HFF-Myc (cell line): Measurements from ENCODE around the gene HYDIN.
A peak's percentile ranks its signal among the peaks of the same experiment; 100 is the strongest.

Experiments
- DNase-seq: peaks from one replicate; pipeline ENCODE4 v3.0.0-alpha.2; 2011; ENCODE audit warnings: low read depth; ENCODE audit errors: extremely low read depth
- H3K4me3 ChIP-seq: replicated peaks from 2 replicates; pipeline ENCODE4 v1.5.1; 2011; ENCODE audit warnings: low read depth, mild to moderate bottlenecking, control low read depth, low read length
- TF ChIP-seq, protein P1 (sequence below): IDR thresholded peaks from 2 replicates; pipeline ENCODE4 v1.5.1; 2012; ENCODE audit warnings: mild to moderate bottlenecking, low read depth, low read length, control low read depth; ENCODE audit errors: missing control alignments

Gene HYDIN

DNA sequence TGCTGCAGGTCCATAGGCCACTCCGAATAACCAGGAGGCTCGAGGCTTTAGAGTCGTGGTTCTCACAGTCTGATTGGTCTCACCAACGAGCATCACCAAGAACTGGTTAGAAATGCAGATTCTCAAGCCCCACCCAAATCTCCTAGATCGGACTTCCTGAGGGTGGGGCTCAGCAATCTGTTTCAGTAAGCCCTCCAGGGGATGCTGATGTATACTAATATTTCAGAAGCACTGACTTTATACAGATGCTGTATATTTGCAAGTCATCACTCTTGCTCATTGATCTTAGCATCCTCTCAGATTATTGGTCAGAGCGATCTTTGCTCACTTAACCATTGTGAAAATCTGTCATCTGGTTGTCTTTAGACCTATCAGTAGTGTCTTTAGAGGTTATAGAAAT, 425.1 kb downstream of the HYDIN start:
- TF ChIP-seq, protein P1, sequence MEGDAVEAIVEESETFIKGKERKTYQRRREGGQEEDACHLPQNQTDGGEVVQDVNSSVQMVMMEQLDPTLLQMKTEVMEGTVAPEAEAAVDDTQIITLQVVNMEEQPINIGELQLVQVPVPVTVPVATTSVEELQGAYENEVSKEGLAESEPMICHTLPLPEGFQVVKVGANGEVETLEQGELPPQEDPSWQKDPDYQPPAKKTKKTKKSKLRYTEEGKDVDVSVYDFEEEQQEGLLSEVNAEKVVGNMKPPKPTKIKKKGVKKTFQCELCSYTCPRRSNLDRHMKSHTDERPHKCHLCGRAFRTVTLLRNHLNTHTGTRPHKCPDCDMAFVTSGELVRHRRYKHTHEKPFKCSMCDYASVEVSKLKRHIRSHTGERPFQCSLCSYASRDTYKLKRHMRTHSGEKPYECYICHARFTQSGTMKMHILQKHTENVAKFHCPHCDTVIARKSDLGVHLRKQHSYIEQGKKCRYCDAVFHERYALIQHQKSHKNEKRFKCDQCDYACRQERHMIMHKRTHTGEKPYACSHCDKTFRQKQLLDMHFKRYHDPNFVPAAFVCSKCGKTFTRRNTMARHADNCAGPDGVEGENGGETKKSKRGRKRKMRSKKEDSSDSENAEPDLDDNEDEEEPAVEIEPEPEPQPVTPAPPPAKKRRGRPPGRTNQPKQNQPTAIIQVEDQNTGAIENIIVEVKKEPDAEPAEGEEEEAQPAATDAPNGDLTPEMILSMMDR: no peak
- DNase-seq: no peak
- no peak overlapping the region for H3K4me3 ChIP-seq

DNA sequence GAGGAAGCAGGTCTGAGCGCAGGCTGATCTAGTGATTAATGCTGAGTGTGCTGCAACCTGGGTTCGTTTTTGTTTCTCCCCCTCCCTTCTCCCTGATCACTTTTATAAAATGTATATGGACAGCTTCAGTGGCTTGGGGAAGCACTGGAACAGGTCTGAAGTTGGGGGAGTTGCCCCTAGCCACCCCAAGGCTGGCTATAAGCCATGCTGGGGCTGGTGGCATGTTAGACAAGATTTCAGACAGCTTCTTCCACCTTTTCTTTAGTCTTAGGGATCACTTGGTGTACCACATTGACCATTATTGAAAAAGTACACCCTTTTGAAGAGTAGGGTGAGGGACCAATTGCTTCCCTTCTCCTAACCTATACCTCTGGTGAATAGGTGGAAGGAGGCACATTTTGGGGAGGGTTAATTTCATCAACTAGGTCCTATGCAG, 425.8 kb downstream of the HYDIN start:
- no peak overlapping the region for H3K4me3 ChIP-seq
- no peak for DNase-seq
- TF ChIP-seq, protein P1: no peak

DNA sequence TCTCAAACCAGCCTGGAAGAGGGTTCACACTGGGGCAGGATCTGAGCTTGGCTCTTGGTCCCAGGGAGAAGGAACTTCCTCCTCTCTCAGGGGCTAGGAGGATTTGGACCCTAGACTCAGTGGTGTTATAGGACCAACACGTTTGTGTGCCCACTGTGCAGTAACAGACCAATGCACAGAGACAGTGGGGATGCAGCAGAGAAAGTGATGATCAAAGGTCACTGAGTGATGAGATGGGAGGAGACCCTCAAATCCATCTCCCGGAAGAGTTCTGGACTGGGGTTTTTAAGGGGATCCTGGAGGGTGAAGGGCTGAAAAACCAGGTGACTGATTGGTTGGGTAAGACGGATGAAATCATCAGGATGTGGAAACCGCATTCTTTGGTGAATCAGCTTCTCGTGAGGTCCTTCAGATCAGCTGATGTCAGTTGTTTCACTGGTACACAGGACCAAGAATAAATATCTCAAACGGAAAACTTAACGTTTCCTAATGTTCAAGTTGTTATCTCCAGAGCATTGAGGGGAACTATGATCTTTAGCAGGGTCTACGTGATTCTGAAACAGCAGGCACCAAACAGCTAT, 426.3 kb downstream of the HYDIN start:
- TF ChIP-seq, protein P1: no peak
- no peak for DNase-seq
- H3K4me3 ChIP-seq: no peak overlapping the region

DNA sequence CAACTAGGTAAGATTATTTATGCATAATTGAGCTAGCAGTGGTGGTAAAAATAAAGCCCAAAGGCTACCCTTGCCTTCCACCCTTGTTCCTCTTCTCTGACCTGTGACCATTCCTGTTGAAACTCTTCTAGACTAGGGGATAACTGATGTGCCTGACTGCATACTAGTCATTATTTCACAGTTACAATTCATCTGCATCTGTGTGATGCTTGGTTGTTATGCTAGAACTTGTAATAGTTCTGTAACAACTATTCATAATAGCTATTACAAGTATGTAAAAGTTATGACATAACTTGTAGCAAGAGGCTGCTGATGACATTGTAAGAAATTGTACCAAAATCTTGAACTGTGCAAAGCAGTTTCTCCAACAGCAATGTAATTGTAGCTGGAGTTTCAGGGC, 427.2 kb downstream of the HYDIN start:
- no peak for DNase-seq
- TF ChIP-seq, protein P1: no peak
- no peak overlapping the region for H3K4me3 ChIP-seq

DNA sequence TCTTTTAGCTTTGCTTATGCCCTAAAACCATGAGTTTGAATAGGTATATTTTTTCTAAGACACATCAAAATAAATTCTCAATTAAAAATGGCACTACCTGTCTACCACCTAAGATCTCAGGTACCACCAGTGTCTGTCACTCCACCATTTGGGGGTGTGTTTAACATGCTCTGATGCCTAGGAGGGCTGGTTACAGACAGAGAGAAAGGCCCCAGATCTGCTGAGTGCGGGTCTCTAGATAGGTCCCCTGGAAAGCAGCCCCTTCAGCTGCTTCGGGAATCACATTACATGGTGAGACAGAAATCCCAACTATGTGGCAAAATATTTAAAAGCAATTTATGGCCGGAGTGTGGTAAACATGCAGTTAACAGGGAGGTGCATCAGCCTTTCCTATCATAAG, 428.9 kb downstream of the HYDIN start:
- no peak for DNase-seq
- TF ChIP-seq, protein P1: no peak
- H3K4me3 ChIP-seq: no peak overlapping the region

DNA sequence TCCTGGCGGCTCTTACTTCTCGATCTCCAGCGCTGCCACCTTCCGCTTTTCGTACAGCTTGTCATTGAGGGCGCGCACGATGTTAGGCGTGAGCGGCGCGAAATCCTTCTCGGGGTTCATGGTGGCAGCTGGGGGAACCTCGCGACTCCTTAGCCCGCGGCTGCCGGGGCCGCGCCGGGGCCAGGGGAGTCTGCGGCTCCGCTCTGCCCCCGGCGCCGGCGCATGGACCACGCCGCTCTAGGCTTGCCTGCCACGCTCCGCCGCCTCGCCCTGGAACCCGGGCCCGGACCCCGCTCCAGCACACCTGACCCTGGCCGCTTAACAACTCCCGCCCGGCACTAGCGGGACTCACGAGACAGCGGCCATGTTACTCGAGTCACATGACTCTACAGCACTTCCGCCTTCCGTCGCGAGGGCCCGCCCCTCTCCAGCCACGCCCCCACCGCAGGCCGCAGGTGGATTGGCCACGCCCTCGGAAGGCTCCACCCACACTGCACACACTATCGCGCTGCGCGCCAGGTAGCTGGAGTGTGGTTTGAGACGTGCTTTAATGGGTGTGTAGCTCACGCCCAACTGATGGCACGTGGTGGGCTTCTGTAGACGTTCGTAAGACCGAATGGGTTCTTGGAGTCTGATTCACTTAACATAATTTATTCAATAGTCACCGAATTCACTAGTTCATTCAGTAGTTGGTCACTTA, 429.6 kb downstream of the HYDIN start, which contains the start of gene VAC14:
VAC14 (minus strand) TSS at position 378 of the 700 bp plus-strand sequence; CDS start at position 120, 258 bp downstream.
- peak within 1 kb of the TSS; percentile 86 for H3K4me3 ChIP-seq
- peak; percentile 46 for DNase-seq
- TF ChIP-seq, protein P1: no peak
